H1 (cell line): Measurements from ENCODE around the gene AKR1B1. TPM values are rescaled to one million over a fixed set of nuclear protein-coding genes. Genes with fewer than 3 reads are reported as not detected.

Experiments used
- CTCF ChIA-PET: fragments of 300-600 bp; sonication (Branson Sonifier 250); formaldehyde crosslinking; loops from one replicate; lab custom pipeline; 2021; ENCODE audit not compliant: partially characterized antibody; lab: Charles Lee
- POLR2A ChIA-PET: fragments of 300-600 bp; sonication (Branson Sonifier 250); formaldehyde crosslinking; loops from one replicate; lab custom pipeline; 2021; ENCODE audit warnings: inconsistent platforms; ENCODE audit not compliant: partially characterized antibody; lab: Charles Lee
- DNase-seq, 2 experiments: peaks; one replicate each; pipeline versions ENCODE4 v3.0.0 to v3.0.0-alpha.2; 2010 to 2022; ENCODE audit warnings: low spot score in 2 of 2, low read depth in 1 of 2, mixed read lengths in 1 of 2
- FAIRE-seq: peaks from 2 replicates; lab custom pipeline; 2011; peaks lifted over from hg19 to GRCh38; lab: Jason Lieb, UNC
- H2AFZ ChIP-seq: 2 replicates; pipeline ENCODE4 v1.8.1; 2012; ENCODE audit warnings: low read length, inconsistent platforms
- H2AK5ac ChIP-seq: 2 replicates; pipeline ENCODE4 v1.6.1; 2013; ENCODE audit warnings: low read depth, low read length
- H2BK120ac ChIP-seq: replicated peaks from 2 replicates; pipeline ENCODE3; 2013; ENCODE audit warnings: low read depth, low read length, inconsistent platforms
- H2BK12ac ChIP-seq: 2 replicates; pipeline ENCODE4 v1.6.1; 2013; ENCODE audit warnings: low read depth, low read length
- H2BK15ac ChIP-seq: 2 replicates; pipeline ENCODE4 v1.6.1; 2013; ENCODE audit warnings: low read length
- H2BK20ac ChIP-seq: 2 replicates; pipeline ENCODE4 v1.6.1; 2013; ENCODE audit warnings: low read length
- H2BK5ac ChIP-seq: 2 replicates; pipeline ENCODE4 v1.6.1; 2013; ENCODE audit warnings: low read depth, low read length
- H3K14ac ChIP-seq: 2 replicates; pipeline ENCODE4 v1.6.1; 2013; ENCODE audit warnings: inconsistent platforms; ENCODE audit not compliant: insufficient read length
- H3K18ac ChIP-seq: 2 replicates; pipeline ENCODE4 v1.6.1; 2013; ENCODE audit warnings: low read length; ENCODE audit errors: extremely low read depth
- H3K23ac ChIP-seq: 2 replicates; pipeline ENCODE4 v1.6.1; 2013; ENCODE audit warnings: inconsistent platforms; ENCODE audit not compliant: insufficient read length
- H3K23me2 ChIP-seq: 2 replicates; pipeline ENCODE4 v1.6.1; 2013; ENCODE audit warnings: low read depth, low read length
- H3K27ac ChIP-seq: 2 replicates; pipeline ENCODE4 v1.6.1; 2011; ENCODE audit warnings: low read depth, low read length, inconsistent platforms
- H3K27me3 ChIP-seq, 4 experiments: replicated peaks in 1 of 4; 1 replicate in 1 of 4; 2 replicates in 3 of 4; pipeline versions ENCODE4 v1.6.1 to v1.8.1; 2011 to 2013; ENCODE audit warnings: low read length in 3 of 4, mild to moderate bottlenecking in 3 of 4, inconsistent platforms in 2 of 4, mixed read lengths in 2 of 4, moderate library complexity in 1 of 4; ENCODE audit not compliant: control insufficient read depth in 3 of 4, insufficient read depth in 3 of 4; ENCODE audit errors: extremely low read depth in 1 of 4
- H3K36me3 ChIP-seq, 4 experiments: 2 replicates each; pipeline versions ENCODE4 v1.6.1 to v1.8.1; 2011 to 2013; ENCODE audit warnings: mild to moderate bottlenecking in 4 of 4, low read length in 3 of 4, moderate library complexity in 2 of 4, control low read depth in 1 of 4, inconsistent platforms in 1 of 4; ENCODE audit not compliant: insufficient read depth in 4 of 4, control insufficient read depth in 2 of 4
- H3K4ac ChIP-seq: replicated peaks from 2 replicates; pipeline ENCODE3; 2013; ENCODE audit warnings: low read length, low read depth, mixed read lengths, inconsistent platforms; ENCODE audit not compliant: insufficient read length
- H3K4me1 ChIP-seq, 4 experiments: replicated peaks in 1 of 4; 1 replicate in 1 of 4; 2 replicates in 3 of 4; pipeline versions ENCODE4 v1.6.1 to v1.8.1; 2011 to 2013; ENCODE audit warnings: low read length in 3 of 4, inconsistent platforms in 2 of 4, mixed read lengths in 1 of 4; ENCODE audit not compliant: insufficient read depth in 4 of 4, control insufficient read depth in 3 of 4
- H3K4me2 ChIP-seq, 2 experiments: 2 replicates each; pipeline versions ENCODE4 v1.6.1 to v1.8.1; 2011 to 2013; ENCODE audit warnings: low read depth in 2 of 2, low read length in 2 of 2, control low read depth in 1 of 2, inconsistent platforms in 1 of 2, mild to moderate bottlenecking in 1 of 2; ENCODE audit not compliant: insufficient read depth in 1 of 2
- H3K4me3 ChIP-seq, 4 experiments: fragments of 200-600, 300-600 bp in 1 of 4; sonication (generic), shearing (Covaris generic), sonication (Bioruptor Twin) in 1 of 4; 2 replicates each; pipeline versions ENCODE4 v1.5.1 to v1.8.1; 2011 to 2016; ENCODE audit warnings: low read length in 4 of 4, low read depth in 3 of 4, control low read depth in 2 of 4, inconsistent platforms in 2 of 4, mild to moderate bottlenecking in 2 of 4, mixed read lengths in 1 of 4, moderate library complexity in 1 of 4; ENCODE audit not compliant: insufficient read depth in 2 of 4; ENCODE audit errors: extremely low read depth in 1 of 4
- H3K56ac ChIP-seq: replicated peaks from 2 replicates; pipeline ENCODE3; 2013; ENCODE audit warnings: low read depth, mild to moderate bottlenecking, mixed read lengths, low read length, inconsistent platforms; ENCODE audit not compliant: insufficient read length
- H3K79me1 ChIP-seq: 2 replicates; pipeline ENCODE4 v1.6.1; 2013; ENCODE audit warnings: low read depth, low read length, control low read depth
- H3K79me2 ChIP-seq, 2 experiments: 2 replicates each; pipeline versions ENCODE4 v1.6.1 to v1.8.1; 2012 to 2013; ENCODE audit warnings: low read length in 2 of 2, mild to moderate bottlenecking in 2 of 2, inconsistent platforms in 1 of 2; ENCODE audit not compliant: insufficient read depth in 2 of 2, control insufficient read depth in 1 of 2
- H3K9ac ChIP-seq, 4 experiments: replicated peaks in 1 of 4; 1 replicate in 1 of 4; 2 replicates in 3 of 4; pipeline versions ENCODE4 v1.6.1 to v1.8.1; 2011 to 2013; ENCODE audit warnings: low read depth in 3 of 4, low read length in 3 of 4, control low read depth in 2 of 4, mild to moderate bottlenecking in 2 of 4, moderate library complexity in 2 of 4, inconsistent platforms in 1 of 4; ENCODE audit errors: extremely low read depth in 1 of 4
- H3K9me3 ChIP-seq, 2 experiments: 2 replicates each; pipeline versions ENCODE4 v1.6.1 to v1.8.1; 2012 to 2013; ENCODE audit warnings: mild to moderate bottlenecking in 2 of 2, moderate library complexity in 2 of 2, control low read depth in 1 of 2, inconsistent platforms in 1 of 2, low read depth in 1 of 2, low read length in 1 of 2, mixed read lengths in 1 of 2; ENCODE audit not compliant: insufficient read depth in 2 of 2
- H4K20me1 ChIP-seq, 2 experiments: replicated peaks in 1 of 2; 2 replicates each; pipeline versions ENCODE3 to v1.8.1; 2011 to 2013; ENCODE audit warnings: inconsistent platforms in 2 of 2, low read length in 2 of 2, mild to moderate bottlenecking in 1 of 2; ENCODE audit not compliant: insufficient read depth in 2 of 2, control insufficient read depth in 1 of 2
- H4K5ac ChIP-seq: 2 replicates; pipeline ENCODE4 v1.6.1; 2013; ENCODE audit warnings: low read length, low read depth, mixed read lengths, inconsistent platforms; ENCODE audit not compliant: insufficient read length
- H4K8ac ChIP-seq: 2 replicates; pipeline ENCODE4 v1.8.0; 2013; ENCODE audit warnings: mild to moderate bottlenecking, moderate library complexity, low read length, inconsistent platforms; ENCODE audit not compliant: insufficient read depth; ENCODE audit errors: extremely low read depth
- H4K91ac ChIP-seq: replicated peaks from 2 replicates; pipeline ENCODE3; 2013; ENCODE audit warnings: low read length, mixed read lengths, inconsistent platforms; ENCODE audit not compliant: insufficient read length
- CREB1 ChIP-seq: IDR thresholded peaks from 2 replicates; pipeline ENCODE4 v1.6.1; 2012; ENCODE audit warnings: inconsistent platforms
- FOSL1 ChIP-seq: IDR thresholded peaks from 2 replicates; pipeline ENCODE4 v1.6.1; 2011; ENCODE audit warnings: mild to moderate bottlenecking, low read depth, low read length, moderate library complexity; ENCODE audit not compliant: insufficient read depth
- GTF2F1 ChIP-seq: IDR thresholded peaks from 2 replicates; pipeline ENCODE4 v1.6.1; 2012; ENCODE audit warnings: low read depth, low read length, improper control_type of control experiment, borderline replicate concordance
- WGBS, 2 experiments: shearing (Covaris generic) in 1 of 2; methylation state at CpG; one replicate each; pipeline versions ENCODE4 v1.1.6 to v1.1.7; 2013 to 2015; ENCODE audit warnings: low lambda C conversion rate in 2 of 2, mixed read lengths in 2 of 2, inconsistent platforms in 1 of 2, low coverage in 1 of 2, missing lambda C conversion rate in 1 of 2; ENCODE audit not compliant: insufficient replicate concordance in 2 of 2, insufficient coverage in 1 of 2, insufficient read length in 1 of 2; ENCODE audit errors: extremely low coverage in 1 of 2, missing lambda C conversion rate in 1 of 2; 5-methylcytosine and 5-hydroxymethylcytosine counted together
- polyA plus RNA-seq, 7 experiments: library from polyadenylated mRNA; depleted of rRNA in 3 of 7; stranded (reverse) in 5 of 7; unstranded in 2 of 7; fragments of >200 nt in 5 of 7; fragments of 200-250 nt in 2 of 7; gene quantifications; 1 replicate in 5 of 7; 2 replicates in 1 of 7; 4 replicates in 1 of 7; pipeline versions ENCODE4 v1.2.1 to v1.2.3, GENCODE V29; 2011 to 2013; ENCODE audit warnings: missing spikeins in 2 of 7, mixed read lengths in 2 of 7
- total RNA-seq: library from RNA; stranded (reverse); fragmentation: NEBNext Ultra II Directional; extraction: Animal tissue kit (Norgen Biotek cat#: 25700); gene quantifications from 2 replicates; pipeline ENCODE4 v1.2.1, GENCODE V29; 2021

Gene AKR1B1
- total and polyA plus RNA-seq, 2 of the 8 experiments (the other 6 are each of a cell fraction or from before 2014, with no cell fraction given) = 195 to 273 TPM

GRCh38 chr7:134448356-134449229 is 10.3 kb downstream of the AKR1B1 start:
- H2BK120ac ChIP-seq = no peak overlapping the region
- peaks cover 4 to 20% of the 10 kb centered on the region in 2 experiments for H4K20me1 ChIP-seq
- H4K5ac ChIP-seq = no peak overlapping the region
- H3K56ac ChIP-seq = no peak overlapping the region
- no peak overlapping the region for H4K8ac ChIP-seq
- FAIRE-seq (no peak), DNase-seq (no peak)
- no peaks in the 10 kb centered on the region; a peak in 1 of 7 replicates for H3K4me1 ChIP-seq
- no peak overlapping the region for H4K91ac ChIP-seq
- no peak overlapping the region for H2BK12ac ChIP-seq
- no peak overlapping the region for H2BK5ac ChIP-seq
- H3K23me2 ChIP-seq = no peaks in the 10 kb centered on the region
- no peak overlapping the region for H2AFZ ChIP-seq
- H3K18ac ChIP-seq = no peak overlapping the region
- peaks cover 5% of the 10 kb centered on the region; the same call in 1 of the 2 replicates for H3K79me1 ChIP-seq
- peaks cover 0 to 12% of the 10 kb centered on the region in 2 experiments; a peak in 3 of 4 replicates for H3K79me2 ChIP-seq
- H3K27ac ChIP-seq = no peak overlapping the region
- H2BK15ac ChIP-seq = no peak overlapping the region
- ChIA-PET CTCF (interaction anchor here (0.7 to 7.8 kb wide), 6 partner anchors 9 to 103 kb away, joined by 3 to 43 read pairs (median 9); no protein-coding TSS in a partner anchor), POLR2A (interaction anchor here (2.6 kb wide), 1 partner anchor 10 kb away, joined by 12 read pairs; the partner anchor contains the start of gene AKR1B1)
- H3K14ac ChIP-seq = no peak overlapping the region
- no peak overlapping the region for H3K4me3 ChIP-seq
- no peak overlapping the region for H2BK20ac ChIP-seq
- H3K9ac ChIP-seq = no peak overlapping the region
- H3K27me3 ChIP-seq = no peaks in the 10 kb centered on the region
- H3K9me3 ChIP-seq = no peaks in the 10 kb centered on the region
- no peak overlapping the region for H2AK5ac ChIP-seq
- no peak for TF ChIP-seq FOSL1
- TF ChIP-seq GTF2F1 = no peak
- TF ChIP-seq CREB1 = no peak
- H3K23ac ChIP-seq = no peak overlapping the region
- peaks cover 39 to 75% (median 66%) of the 10 kb centered on the region in 4 experiments for H3K36me3 ChIP-seq
- no peak overlapping the region for H3K4ac ChIP-seq
- no peak overlapping the region for H3K4me2 ChIP-seq
- 83% methylated on average over 11 of the region's 11 CpGs; no CpG with 5 or more reads in 1 of the 2 experiments for WGBS, 2 experiments
